SK-N-MC (cell line): Measurements from ENCODE around the gene YAE1.

ENCODE experiments used
- FOXP2 ChIP-seq: optimal IDR thresholded peaks from 2 replicates; pipeline ENCODE3; 2011; ENCODE audit warnings: mild to moderate bottlenecking, moderate library complexity; ENCODE audit not compliant: insufficient read depth; ENCODE audit errors: extremely low read length, control extremely low read depth
- POLR2AphosphoS5 ChIP-seq: IDR thresholded peaks from 2 replicates; pipeline ENCODE4 v1.6.1; 2012; ENCODE audit warnings: mild to moderate bottlenecking, low read depth, low read length, borderline replicate concordance

DNA sequence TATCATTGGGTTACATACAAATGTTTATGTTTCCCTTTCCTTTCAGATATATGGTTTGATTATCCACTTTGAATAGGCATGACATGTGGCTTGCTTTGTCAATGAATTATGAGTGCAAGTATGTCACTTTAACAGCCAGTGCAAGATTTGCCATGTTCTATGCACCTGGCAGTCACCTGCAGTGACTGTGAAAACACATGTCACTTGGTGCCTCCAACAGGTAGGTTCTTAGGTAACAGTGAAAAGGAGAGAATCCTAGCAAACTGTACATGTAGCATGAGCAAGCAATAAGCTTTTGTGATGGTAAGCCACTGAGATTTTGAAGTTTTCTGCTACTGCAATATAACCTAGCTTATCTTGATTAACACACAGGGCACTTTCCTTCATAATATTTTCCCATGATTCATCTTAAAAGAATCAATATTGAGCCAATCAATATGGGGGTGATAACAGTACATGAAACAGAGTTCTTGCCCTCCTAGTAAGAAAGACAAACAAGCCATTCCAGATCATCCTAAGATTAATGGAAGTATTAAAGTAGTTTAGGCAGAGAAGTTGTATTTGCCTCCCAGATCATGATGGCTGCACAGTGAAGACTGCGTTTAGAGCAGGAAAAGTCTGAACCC lies 49.3 kb downstream of the YAE1 start:
- TF ChIP-seq FOXP2 = no peak
- no peak for TF ChIP-seq POLR2AphosphoS5
